PC-3 (cell line): ENCODE results near the gene SCN1B.

Experiments
- CTCF ChIP-seq: fragments of 300-600 bp; sonication (generic); conservative IDR thresholded peaks from 2 replicates; pipeline ENCODE4 v1.5.1; 2017; ENCODE audit warnings: antibody characterized with exemption, low read depth, mild to moderate bottlenecking, low read length
- EZH2phosphoT487 ChIP-seq: fragments of 300-600 bp; sonication (generic); IDR thresholded peaks from 2 replicates; pipeline ENCODE4 v1.6.1; 2018; ENCODE audit warnings: mild to moderate bottlenecking, antibody characterized with exemption, low read length, borderline replicate concordance

GRCh38 chr19:35000647-35001501, 29.4 kb upstream of the SCN1B start:
- TF ChIP-seq CTCF (no peak), EZH2phosphoT487 (no peak)
